Astrocyte of the cerebellum (primary cell): Measurements from ENCODE around the gene LYPLAL1.
"Not testable (repeated sequence)": the region's sequence is repeated elsewhere in the genome, so short reads cannot be mapped to it uniquely, and the experiment has no call there.

Experiments
- DNase-seq: peaks from one replicate; pipeline ENCODE4 v3.0.0-alpha.2; 2011; ENCODE audit warnings: low read depth
- H3K4me3 ChIP-seq: 2 replicates; pipeline ENCODE4 v1.5.1; 2011; ENCODE audit warnings: mild to moderate bottlenecking, low read depth, low read length, moderate library complexity
- CTCF ChIP-seq: IDR thresholded peaks from 2 replicates; pipeline ENCODE4 v1.5.1; 2012; ENCODE audit warnings: low read length, low read depth, moderate library complexity, mild to moderate bottlenecking; ENCODE audit errors: missing control alignments
- in situ Hi-C: cut with HindIII; loops from 2 replicates; pipeline ENCODE4 v1.10.0; 2017; ENCODE audit warnings: low sequenced_read_pairs

LYPLAL1 gene

DNA sequence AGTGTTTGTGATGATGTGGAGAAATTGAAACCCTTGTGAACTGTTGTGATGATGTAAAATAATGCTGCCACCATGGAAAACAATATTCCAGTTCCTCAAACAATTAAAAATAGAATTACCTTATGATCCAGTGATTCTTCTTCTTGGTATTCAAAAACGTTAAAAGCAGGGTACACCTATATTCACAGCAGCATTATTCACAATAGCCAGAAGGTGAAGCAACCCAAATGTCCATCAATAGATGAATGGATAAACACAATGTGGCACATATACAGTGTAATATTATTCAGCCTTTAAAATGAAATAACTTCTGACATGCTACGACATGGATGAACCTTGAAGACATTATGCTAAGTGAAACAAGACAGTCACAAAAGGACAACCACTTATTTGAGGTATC lies 59.2 kb downstream of the LYPLAL1 start:
- TF ChIP-seq CTCF, result no peak
- no peak overlapping the region for H3K4me3 ChIP-seq
- in situ Hi-C loops, result no loop called here
- DNase-seq, result no peak

GRCh38 chr1:219235903-219236481 lies 62.3 kb downstream of the LYPLAL1 start:
- in situ Hi-C loops, result no loop called here

GRCh38 chr1:219236933-219237610 lies 63.4 kb downstream of the LYPLAL1 start:
- H3K4me3 ChIP-seq, result no peak overlapping the region
- DNase-seq, result no peak
- no peak for TF ChIP-seq CTCF
- in situ Hi-C loops, result no loop called here

More at GRCh38 chr1:219235903-219236481, 62.3 kb downstream of the LYPLAL1 start:
- DNase-seq, result no peak
- no peak for TF ChIP-seq CTCF
- no peak overlapping the region for H3K4me3 ChIP-seq

DNA sequence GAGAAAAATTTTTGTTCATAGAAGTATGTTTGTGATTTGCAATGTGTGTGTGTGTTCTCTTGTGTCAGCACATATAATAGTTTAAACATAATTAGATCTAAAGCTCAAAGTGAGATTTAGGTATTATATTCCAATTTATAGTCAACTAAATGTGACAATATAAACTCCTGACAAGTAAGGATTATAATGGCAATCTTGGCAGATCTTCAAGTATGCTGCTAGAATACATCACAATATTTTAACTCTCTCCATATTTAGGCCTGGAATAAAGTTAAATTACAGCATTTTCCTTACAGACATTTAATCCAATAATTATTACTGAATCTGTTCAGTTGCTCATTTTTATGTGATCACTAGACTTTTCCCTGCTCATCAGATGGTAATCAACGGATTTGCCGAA lies 65.8 kb downstream of the LYPLAL1 start:
- in situ Hi-C loops, result no loop called here
- no peak for TF ChIP-seq CTCF
- no peak for DNase-seq

DNA sequence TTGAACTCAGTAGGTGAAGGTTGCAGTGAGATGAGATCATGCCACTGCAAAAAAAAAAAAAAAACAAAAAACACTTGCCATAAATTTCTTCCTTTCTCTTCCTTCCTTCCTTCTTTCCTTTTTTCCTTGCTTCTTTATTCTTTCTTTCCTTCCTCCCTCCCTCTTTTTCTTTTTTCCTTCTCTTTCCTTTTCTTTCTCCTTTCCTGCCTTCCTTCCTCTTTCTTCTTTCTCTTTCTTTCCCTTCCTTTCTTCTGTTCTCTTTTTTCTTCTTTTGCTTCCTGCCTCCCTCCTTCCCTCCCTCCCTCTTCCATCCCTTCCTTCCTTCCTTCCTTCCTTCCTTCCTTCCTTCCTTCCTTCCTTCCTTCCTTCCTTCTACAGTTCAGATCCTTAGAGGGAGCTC lies 71.2 kb downstream of the LYPLAL1 start:
- no peak overlapping the region for H3K4me3 ChIP-seq
- in situ Hi-C loops, result no loop called here
- TF ChIP-seq CTCF, result no peak
- DNase-seq, result no peak

More for the DNA sequence above, 65.8 kb downstream of the LYPLAL1 start:
- H3K4me3 ChIP-seq, result no peak overlapping the region

DNA sequence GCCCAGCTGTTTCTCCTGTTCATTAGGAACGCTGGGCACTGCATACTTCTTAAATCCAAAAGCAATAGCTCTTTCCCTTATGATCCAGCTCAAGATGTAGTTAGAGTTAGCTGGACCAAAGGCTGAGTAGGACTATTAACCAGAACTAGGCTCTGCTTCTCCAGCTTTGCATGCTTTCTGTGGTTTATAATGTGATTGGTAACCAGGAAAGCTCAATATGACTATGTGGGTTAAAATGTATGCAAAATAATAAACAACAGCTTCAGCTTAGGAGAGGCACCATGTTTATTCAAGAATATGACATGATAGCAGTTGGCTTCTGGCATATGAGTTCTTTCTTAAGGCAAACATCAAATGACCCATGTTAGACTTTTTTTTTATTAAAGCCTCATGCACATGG lies 73.8 kb downstream of the LYPLAL1 start:
- in situ Hi-C loops, result no loop called here

GRCh38 chr1:219250468-219250867 lies 76.8 kb downstream of the LYPLAL1 start:
- in situ Hi-C loops, DNase-seq, H3K4me3 ChIP-seq: not testable (repeated sequence)

More for the DNA sequence above, 73.8 kb downstream of the LYPLAL1 start:
- TF ChIP-seq CTCF, result no peak
- DNase-seq, result no peak
- H3K4me3 ChIP-seq, result no peak overlapping the region
